ENCODE results near the gene GAMT. TPM values are rescaled to one million over a fixed set of nuclear protein-coding genes. Genes with fewer than 3 reads are reported as not detected.

Gene GAMT
- total RNA-seq, 4 donors from 2014 or later = 43.8 to 120 (median 94.4) TPM

- Histone ChIP-seq H3K27me3 (no peaks in the 10 kb centered on the region), H3K36me3 (peaks cover 0 to 62% (median 20%) of the 10 kb centered on the region in 3 donors), H3K4me1 (peaks cover 0 to 56% (median 36%) of the 10 kb centered on the region in 4 donors), H3K4me3 (no peak overlapping the region), H3K27ac (peak overlapping the region in 2 of 4 donors; percentile 95 to 99), H3K9me3 (no peaks in the 10 kb centered on the region)
- TF ChIP-seq EP300 (IDR thresholded peaks at IDR 0.05) (no peak), POLR2A (IDR thresholded peaks at IDR 0.05) (no peak)
- TF ChIP-seq, protein P1, sequence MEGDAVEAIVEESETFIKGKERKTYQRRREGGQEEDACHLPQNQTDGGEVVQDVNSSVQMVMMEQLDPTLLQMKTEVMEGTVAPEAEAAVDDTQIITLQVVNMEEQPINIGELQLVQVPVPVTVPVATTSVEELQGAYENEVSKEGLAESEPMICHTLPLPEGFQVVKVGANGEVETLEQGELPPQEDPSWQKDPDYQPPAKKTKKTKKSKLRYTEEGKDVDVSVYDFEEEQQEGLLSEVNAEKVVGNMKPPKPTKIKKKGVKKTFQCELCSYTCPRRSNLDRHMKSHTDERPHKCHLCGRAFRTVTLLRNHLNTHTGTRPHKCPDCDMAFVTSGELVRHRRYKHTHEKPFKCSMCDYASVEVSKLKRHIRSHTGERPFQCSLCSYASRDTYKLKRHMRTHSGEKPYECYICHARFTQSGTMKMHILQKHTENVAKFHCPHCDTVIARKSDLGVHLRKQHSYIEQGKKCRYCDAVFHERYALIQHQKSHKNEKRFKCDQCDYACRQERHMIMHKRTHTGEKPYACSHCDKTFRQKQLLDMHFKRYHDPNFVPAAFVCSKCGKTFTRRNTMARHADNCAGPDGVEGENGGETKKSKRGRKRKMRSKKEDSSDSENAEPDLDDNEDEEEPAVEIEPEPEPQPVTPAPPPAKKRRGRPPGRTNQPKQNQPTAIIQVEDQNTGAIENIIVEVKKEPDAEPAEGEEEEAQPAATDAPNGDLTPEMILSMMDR (IDR thresholded peaks at IDR 0.05) = no peak
- DNase-seq (ENCODE audit: low spot score in 2 of 2) = no peak
- 84 to 85% methylated on average over 21 of the region's 21 CpGs for WGBS, 2 donors
Measured at GRCh38 chr19:1418951-1419738, 17.8 kb upstream of the GAMT start.

DNA sequence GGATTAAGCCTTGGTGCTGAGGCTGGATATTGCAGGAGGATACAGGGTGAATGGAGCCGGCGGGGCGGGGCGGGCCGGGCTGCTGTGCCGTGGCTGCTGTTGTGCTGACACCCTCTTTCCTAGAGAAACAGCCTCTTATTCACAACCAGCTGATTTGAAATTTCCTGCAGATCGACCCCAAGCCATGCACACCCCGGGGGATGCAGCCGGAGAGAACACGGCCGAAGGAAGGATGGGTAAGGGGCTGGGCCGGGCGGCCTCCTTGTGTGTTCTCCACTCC lies 17.1 kb upstream of the GAMT start:
- H3K27me3 ChIP-seq = no peaks in the 10 kb centered on the region
- WGBS, 2 donors = 69 to 71% methylated on average over 13 of the region's 13 CpGs
- no peak overlapping the region for H3K4me3 ChIP-seq
- peaks cover 0 to 57% (median 13%) of the 10 kb centered on the region in 3 donors for H3K36me3 ChIP-seq
- no peaks in the 10 kb centered on the region for H3K9me3 ChIP-seq
- TF ChIP-seq, protein P1 (IDR thresholded peaks at IDR 0.05) = no peak
- TF ChIP-seq EP300 (IDR thresholded peaks at IDR 0.05) (no peak), POLR2A (IDR thresholded peaks at IDR 0.05) (no peak)
- no peak for DNase-seq (ENCODE audit: low spot score in 2 of 2)
- H3K4me1 ChIP-seq = peaks cover 0 to 63% (median 36%) of the 10 kb centered on the region in 4 donors
- H3K27ac ChIP-seq = peak overlapping the region in 2 of 4 donors; percentile 95 to 99

DNA sequence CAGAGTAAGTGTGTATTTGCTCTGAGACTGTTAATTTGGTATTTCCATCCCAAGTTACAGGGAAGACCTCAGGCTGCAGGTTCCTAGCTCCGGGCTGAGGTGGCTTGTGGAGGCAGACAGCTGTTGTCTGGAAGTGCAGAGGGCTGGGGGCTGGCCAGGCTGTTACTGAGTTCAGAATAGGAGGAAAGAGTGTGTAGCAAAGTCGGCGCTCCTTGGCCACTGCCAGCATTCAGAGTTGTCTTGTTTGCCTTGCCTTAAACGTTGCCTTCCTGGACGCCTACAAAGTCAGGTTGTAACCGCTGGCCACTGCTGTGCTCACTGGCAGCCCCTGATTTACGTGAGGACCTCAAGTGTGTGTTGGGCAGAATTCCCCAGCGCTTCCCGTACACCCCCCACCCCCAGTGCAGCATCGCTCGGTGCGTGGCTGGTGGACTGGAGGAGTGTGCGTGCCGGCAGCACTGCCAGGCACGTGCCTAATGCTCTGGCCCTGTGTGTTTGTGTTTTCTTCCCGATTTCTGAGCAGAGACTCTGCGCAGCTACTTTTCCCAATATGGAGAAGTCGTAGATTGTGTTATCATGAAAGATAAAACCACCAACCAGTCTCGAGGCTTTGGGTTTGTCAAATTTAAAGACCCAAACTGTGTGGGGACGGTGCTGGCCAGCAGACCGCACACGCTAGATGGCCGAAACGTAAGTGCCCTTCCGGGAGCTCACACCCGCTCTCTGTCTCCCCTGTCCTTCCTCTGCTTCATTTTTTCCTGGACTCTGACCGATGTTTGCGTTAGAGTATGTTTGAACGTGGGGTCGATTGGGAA lies 16.5 kb upstream of the GAMT start:
- H3K4me3 ChIP-seq = no peak overlapping the region
- H3K36me3 ChIP-seq = peaks cover 0 to 57% (median 8%) of the 10 kb centered on the region in 3 donors
- H3K9me3 ChIP-seq = no peaks in the 10 kb centered on the region
- H3K27me3 ChIP-seq = no peaks in the 10 kb centered on the region
- peaks cover 0 to 69% (median 36%) of the 10 kb centered on the region in 4 donors for H3K4me1 ChIP-seq
- TF ChIP-seq EP300 (IDR thresholded peaks at IDR 0.05) = peak in 1 of 2 donors; percentile 13
- no peak for TF ChIP-seq POLR2A (IDR thresholded peaks at IDR 0.05)
- TF ChIP-seq, protein P1 (IDR thresholded peaks at IDR 0.05) = no peak
- WGBS, 2 donors = 73 to 82% methylated on average over 25 to 30 of the region's 30 CpGs
- peak overlapping the region; percentile 11 to 99 (median 88) for H3K27ac ChIP-seq
- DNase-seq (ENCODE audit: low spot score in 2 of 2) = no peak

- TF ChIP-seq, protein P1 (IDR thresholded peaks at IDR 0.05) = no peak
- no peak for TF ChIP-seq POLR2A (IDR thresholded peaks at IDR 0.05)
- peak in 1 of 2 donors; percentile 30 for TF ChIP-seq EP300 (IDR thresholded peaks at IDR 0.05)
- peaks cover 0 to 51% (median 4%) of the 10 kb centered on the region in 3 donors for H3K36me3 ChIP-seq
- no peaks in the 10 kb centered on the region for H3K9me3 ChIP-seq
- no peak overlapping the region for H3K4me3 ChIP-seq
- H3K27me3 ChIP-seq = no peaks in the 10 kb centered on the region
- peaks cover 0 to 73% (median 41%) of the 10 kb centered on the region in 4 donors for H3K4me1 ChIP-seq
- no peak for DNase-seq (ENCODE audit: low spot score in 2 of 2)
- WGBS, 2 donors = 68 to 75% methylated on average over 17 to 21 of the region's 21 CpGs
- H3K27ac ChIP-seq = peak overlapping the region; percentile 80 to 99 (median 91)
Measured at GRCh38 chr19:1417145-1417544, 15.8 kb upstream of the GAMT start.
